HTERT RPE-1 (cell line): ENCODE results near the gene NME7.

Experiments
- in situ Hi-C: fragments of 300-500 bp; cut with MboI; formaldehyde crosslinking; loops from 4 replicates; pipeline ENCODE4 v1.14.3; 2020; ENCODE audit warnings: low sequenced_read_pairs

The NME7 gene

GRCh38 chr1:169160845-169161495, 206.6 kb downstream of the NME7 start:
- in situ Hi-C loops, result no loop called here

DNA sequence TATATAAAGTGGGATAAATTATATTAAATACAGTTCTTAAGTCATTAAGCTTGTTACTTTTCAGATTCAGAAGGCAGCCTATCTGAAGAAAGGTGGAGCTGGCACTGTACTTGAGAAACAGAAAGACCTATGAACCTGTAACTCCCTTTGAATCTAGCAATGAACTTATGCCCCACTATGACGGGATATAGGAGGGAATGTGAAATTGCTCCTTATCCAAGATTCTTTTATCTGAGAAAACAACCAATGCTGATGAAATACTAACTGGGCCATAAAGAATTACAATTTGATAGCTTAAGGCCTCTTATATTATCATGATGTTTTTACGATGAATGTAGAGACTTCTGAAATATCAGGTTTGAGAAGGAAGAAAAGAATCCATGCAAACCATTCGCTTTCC, 211.0 kb downstream of the NME7 start:
- in situ Hi-C loops, result no loop called here

DNA sequence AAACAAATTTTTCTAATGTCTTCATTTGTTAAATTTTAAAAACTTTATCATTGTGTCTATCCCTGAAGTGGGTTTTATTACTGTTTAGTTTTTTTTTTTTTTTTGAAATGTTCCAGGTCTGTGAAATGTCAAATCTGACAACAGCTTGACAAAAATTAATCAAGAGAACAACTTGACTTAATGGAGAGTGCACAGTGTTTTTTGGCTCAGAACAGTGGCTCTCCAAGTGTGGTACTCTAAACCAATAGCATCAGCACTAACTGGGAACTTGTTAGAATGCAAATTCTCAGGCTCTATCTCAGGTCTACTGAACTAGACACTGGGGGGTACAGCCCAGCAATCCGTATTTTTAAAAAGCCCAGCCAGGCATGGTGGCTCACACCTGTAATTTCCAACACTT, 211.9 kb downstream of the NME7 start:
- in situ Hi-C loops, result no loop called here

GRCh38 chr1:169151338-169151837, 216.2 kb downstream of the NME7 start:
- in situ Hi-C loops, result no loop called here

GRCh38 chr1:169150641-169151337, 216.8 kb downstream of the NME7 start:
- in situ Hi-C loops, result no loop called here

DNA sequence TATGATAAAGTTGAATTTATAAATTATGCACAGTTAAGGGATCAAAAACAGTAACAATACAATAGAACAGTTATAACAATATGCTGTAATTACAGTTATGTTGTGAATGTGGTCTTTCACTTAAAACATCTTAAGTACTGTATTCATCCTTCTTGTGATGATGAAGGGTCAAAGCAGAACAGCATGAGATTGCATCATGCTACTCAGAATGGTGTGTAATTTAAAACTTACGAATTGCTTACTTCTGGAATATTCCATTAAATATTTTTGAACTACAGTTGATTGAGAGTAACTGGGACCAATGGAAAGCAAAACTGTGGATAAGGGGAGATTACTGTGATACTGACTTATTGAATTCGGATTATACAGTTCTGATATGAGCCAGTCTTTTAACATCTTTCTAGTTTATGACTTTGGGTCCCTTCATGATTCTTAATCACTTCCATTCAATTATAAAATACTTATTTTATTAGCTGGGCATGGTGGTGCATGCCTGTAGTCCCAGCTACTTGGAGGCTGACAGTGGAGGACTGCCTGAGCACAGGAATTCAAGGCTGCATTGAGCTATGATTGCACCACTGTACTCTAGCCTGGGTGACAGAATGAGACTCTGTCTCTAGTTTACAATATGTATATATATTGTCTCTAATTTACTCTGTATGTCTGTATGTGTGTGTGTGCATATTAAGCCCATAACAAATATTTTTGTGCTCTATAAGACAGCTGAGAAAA, 217.9 kb downstream of the NME7 start:
- in situ Hi-C loops, result no loop called here

DNA sequence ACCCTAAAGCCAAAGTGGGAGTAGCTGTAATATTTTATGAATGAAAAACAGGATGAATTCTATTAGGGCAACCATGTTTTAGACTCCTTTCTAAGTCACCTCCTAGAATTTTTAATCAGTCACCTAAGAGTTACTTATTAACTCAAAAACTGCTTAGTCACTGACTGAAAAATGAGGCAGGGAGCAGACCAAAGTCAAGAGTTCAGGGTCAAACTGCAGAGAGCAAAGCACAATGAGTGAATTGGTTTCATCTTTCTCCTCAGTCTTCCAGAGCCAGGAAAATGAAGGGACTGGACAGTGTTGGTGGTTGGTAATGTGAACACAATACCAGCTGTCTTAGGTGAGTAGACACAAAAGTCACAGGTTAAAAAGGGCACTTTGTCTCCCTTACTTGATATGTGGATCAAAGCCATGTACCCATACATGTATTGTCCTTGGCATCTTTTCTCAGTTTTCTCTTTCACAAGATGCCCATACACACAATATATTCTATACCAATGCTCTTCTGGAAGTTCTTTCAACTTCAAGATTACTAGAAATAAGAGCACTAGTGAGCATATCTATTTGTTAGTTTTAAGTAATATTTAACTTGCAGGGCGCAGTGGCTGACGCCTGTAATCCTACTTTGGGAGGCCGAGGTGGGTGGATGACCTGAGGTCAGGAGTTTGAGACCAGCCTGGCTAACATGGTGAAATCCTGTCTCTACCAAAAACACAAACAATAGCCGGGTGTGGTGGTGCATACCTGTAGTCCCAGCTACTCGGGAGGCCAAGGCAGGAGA, 218.9 kb downstream of the NME7 start:
- in situ Hi-C loops, result no loop called here

- in situ Hi-C loops, result no loop called here
Observed at GRCh38 chr1:169146576-169147214, 220.9 kb downstream of the NME7 start.

DNA sequence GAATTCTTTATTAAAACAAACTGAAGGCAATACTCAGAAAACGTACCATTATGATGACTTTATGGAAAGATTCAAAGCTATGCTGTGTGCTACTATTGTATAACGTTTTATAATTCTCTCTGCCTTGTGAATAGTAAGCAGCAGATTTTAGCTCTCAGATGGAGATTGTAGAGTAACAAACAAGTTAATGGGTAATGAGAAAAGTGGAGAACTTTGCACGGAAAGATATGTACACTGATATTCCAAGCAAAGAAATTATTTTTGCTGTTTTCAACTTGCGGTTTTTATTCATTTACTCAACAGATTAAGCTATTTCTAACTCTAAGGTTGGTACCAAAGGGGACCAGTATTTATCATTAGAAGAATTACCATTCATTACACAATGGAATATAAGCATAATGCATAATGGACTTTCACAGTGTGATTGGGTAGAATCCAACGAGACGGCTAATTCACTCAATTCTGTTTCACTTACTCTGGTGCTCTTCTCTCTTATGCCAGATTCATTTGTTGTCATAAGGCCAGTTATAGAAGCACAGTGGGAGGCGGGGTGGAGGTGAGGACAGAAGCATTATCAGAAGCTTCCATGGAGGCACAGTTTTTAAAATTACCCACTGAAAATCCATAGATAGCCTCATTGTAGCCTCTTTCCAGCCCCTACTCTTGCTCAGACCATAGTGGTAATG, 222.5 kb downstream of the NME7 start:
- in situ Hi-C loops, result no loop called here

DNA sequence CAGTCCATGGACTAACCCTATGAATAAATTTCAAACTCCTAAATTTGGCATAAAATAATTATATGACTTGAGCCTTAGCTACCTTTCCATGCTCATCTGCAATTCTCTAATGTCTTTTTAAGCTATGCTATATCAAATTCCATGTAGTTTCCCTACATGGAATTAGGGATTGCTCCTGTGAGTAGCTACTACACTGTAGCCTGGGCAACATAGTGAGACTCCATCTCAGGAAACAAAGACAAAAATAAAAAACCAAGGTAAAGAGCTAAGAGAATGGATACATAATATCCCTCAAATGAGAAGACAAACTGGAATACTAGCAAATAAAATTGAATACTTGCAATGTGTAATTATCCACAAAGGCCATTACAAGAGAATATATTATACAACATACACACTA, 223.6 kb downstream of the NME7 start:
- in situ Hi-C loops, result no loop called here

- in situ Hi-C loops, result no loop called here
Observed at GRCh38 chr1:169143346-169143745, 224.3 kb downstream of the NME7 start.

DNA sequence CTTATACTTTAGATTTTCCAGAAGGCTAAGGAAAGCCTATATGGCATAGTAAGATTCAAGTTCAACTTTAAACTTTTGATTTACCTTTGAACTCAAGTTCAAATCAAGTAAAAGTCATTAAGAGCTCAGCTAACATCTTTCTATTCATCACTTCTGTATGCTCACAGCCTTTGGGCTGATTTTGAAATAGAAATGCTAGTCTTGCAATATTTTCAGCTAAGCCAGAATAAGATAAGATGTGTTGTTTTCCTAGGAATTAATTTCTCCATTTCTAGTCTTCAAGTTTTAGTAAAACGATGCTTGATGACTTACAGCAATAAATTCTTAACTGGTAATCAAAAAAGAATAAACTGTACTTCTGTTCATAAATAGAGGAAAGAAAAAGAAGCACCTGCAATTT, 225.5 kb downstream of the NME7 start:
- in situ Hi-C loops, result no loop called here

GRCh38 chr1:169141356-169141755, 226.2 kb downstream of the NME7 start:
- in situ Hi-C loops, result no loop called here

DNA sequence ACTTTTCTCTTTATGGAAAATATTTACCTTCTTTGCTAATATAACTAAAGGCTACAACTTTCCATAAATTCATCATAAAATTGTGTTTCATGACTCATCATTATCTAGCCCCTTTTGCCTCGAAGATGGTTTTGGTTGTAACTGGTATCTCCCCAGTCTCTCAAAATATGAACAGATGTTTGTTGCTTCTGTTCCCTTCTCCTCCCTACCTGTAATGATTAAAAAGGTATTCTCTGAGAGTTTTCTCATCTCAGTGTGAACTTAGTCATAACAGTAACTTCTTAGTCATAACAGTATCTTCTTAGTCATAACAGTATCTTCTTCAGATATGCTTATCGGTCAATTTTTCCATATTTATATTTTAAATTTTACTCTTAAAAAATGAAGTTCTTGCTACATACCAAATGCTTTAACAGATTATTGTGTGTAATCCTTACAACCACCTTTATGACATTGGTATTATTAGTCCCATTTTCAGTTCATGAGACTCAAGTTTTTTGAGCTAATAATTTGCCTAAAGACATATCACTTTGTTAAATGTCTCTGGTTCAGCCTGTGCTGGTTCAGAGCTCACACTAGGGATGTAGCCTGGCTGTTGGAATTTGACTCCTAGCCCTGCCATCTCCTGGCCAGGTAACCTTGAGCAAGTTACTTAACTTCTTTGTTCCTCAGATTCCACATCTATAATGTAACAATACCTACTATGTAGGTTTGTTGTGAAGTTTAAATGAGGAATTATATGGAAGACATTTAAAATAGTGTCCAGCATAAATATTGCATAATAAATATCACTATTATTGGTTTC, 228.5 kb downstream of the NME7 start:
- in situ Hi-C loops, result no loop called here

GRCh38 chr1:169137357-169137756, 230.2 kb downstream of the NME7 start:
- in situ Hi-C loops, result no loop called here

DNA sequence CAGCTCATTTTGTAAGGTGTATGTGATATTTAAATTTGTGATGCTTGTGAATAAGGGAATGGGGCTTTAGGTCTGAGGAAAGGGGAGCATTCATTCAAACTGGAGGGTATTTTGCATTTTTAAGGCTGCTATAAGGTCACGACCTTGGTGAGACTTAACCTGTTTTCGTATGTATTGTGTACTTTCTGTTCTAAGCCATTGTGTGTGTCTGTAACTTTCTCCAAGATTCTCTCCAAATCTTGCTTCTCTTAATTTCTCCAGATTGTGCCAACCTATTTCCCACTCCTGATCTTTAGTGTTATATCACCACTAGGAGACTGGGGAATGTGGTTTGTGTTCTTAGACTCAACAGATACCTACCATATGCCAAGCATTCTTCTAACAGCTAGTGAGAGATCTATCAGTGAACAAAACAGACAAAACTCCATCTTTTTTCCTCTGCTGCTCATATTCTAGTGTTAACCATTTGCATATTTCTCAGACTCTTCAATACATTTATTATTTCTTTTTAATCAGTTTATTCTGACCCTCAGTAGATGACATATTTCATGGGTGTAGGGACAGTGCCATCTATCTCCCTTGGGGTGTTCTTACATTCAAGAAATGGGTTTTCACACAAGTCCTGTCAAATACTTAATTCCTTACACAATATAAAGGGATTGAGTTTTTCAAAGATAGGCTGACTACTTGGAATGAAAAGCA, 233.6 kb downstream of the NME7 start:
- in situ Hi-C loops, result no loop called here

GRCh38 chr1:169133228-169133576, 234.4 kb downstream of the NME7 start:
- in situ Hi-C loops, result no loop called here

DNA sequence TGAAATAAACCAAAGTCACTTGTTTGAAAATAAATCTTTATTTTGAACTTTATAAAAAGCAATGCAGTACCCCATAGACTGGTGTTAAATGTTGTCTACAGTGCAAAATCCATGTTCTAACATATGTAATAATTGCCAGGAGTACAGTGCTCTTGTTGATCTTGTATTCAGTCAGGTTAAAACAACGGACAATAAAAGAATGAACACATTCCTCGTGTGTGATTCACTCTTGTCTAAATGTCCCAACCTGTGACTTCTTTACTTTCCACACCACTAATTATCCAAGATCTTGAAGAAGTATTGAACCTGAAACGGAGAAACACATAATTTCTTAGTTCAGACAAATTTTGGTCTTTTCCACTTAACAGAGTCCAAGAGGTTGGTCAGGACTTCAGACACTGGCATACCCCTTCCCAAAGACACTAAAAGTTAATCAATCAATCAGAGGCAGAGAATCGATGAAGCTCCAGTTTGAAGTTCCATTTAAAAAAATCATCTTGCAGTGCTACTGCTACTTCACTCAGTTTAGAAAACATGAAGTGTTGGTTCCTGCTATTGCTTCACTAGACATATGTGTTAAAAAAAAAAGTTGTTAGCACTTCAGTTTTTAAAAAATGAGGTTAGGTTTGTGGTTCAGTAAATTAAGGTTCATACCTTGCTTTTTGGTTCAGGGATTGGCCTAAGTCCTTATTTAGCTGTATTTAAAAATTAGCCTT, 234.9 kb downstream of the NME7 start:
- in situ Hi-C loops, result no loop called here
